B cell (primary cell): ENCODE data around the gene PTPN1. TPM values are rescaled to one million over a fixed set of nuclear protein-coding genes. Genes with fewer than 3 reads are reported as not detected.
A peak's percentile ranks its signal among the peaks of the same experiment; 100 is the strongest.

Source experiments
- ATAC-seq: fragments of 200-7000 bp; cut with Tn5 transposase; one replicate; pipeline ENCODE4 v1.10.0; 2021; ENCODE audit warnings: low read depth, mild to moderate bottlenecking, moderate number of reproducible peaks, moderate library complexity
- CTCF ChIA-PET: fragments of 350-600 bp; sonication (Branson Sonifier 250); formaldehyde crosslinking; loops from one replicate; lab custom pipeline; 2021; ENCODE audit warnings: antibody characterized with exemption, inconsistent platforms; lab: Charles Lee
- POLR2A ChIA-PET: fragments of 350-600 bp; sonication (Branson Sonifier 250); formaldehyde crosslinking; loops from one replicate; lab custom pipeline; 2021; ENCODE audit warnings: antibody characterized with exemption; lab: Charles Lee
- DNase-seq: peaks from one replicate; pipeline ENCODE4 v3.0.0; 2013
- H2AFZ ChIP-seq: 2 replicates; pipeline ENCODE4 v1.6.1; 2012; ENCODE audit warnings: mild to moderate bottlenecking, low read depth, low read length; ENCODE audit not compliant: insufficient read depth, poor library complexity, severe bottlenecking
- H3K27ac ChIP-seq, 2 donors: 1 replicate in 1 of 2; 2 replicates in 1 of 2; pipeline ENCODE4 v1.5.1; 2012 to 2013; ENCODE audit warnings: low read length in 2 of 2, mild to moderate bottlenecking in 2 of 2, moderate library complexity in 1 of 2
- H3K27me3 ChIP-seq, 4 experiments: fragments of 200-600 bp in 1 of 4; sonication (generic) in 1 of 4; replicated peaks in 1 of 4; 1 replicate in 2 of 4; 2 replicates in 2 of 4; pipeline versions ENCODE4 v1.6.1 to v1.7.0; 2013 to 2016; ENCODE audit warnings: low read length in 3 of 4, mild to moderate bottlenecking in 2 of 4, mixed read lengths in 1 of 4, moderate library complexity in 1 of 4; ENCODE audit not compliant: insufficient read depth in 4 of 4, control insufficient read depth in 3 of 4; ENCODE audit errors: control extremely low read depth in 1 of 4
- H3K36me3 ChIP-seq, 2 experiments: replicated peaks in 1 of 2; 1 replicate in 1 of 2; 2 replicates in 1 of 2; pipeline versions ENCODE4 v1.6.1 to v1.7.1; 2013; ENCODE audit warnings: low read length in 1 of 2; ENCODE audit not compliant: insufficient read depth in 2 of 2, control insufficient read depth in 1 of 2; ENCODE audit errors: control extremely low read depth in 1 of 2, extremely low read depth in 1 of 2
- H3K4me1 ChIP-seq, 2 donors: fragments of 200-600 bp in 1 of 2; sonication (generic) in 1 of 2; 1 replicate in 1 of 2; 2 replicates in 1 of 2; pipeline versions ENCODE4 v1.5.1 to v1.6.1; 2013 to 2017; ENCODE audit warnings: low read length in 2 of 2; ENCODE audit not compliant: control insufficient read depth in 2 of 2, insufficient read depth in 2 of 2
- H3K4me2 ChIP-seq: replicated peaks from 2 replicates; pipeline ENCODE3; 2012; ENCODE audit warnings: mild to moderate bottlenecking, low read depth, low read length; ENCODE audit not compliant: poor library complexity, severe bottlenecking
- H3K4me3 ChIP-seq, 5 experiments: fragments of 200-600 bp in 1 of 5; sonication (generic) in 1 of 5; 1 replicate in 3 of 5; 2 replicates in 2 of 5; pipeline versions ENCODE4 v1.5.1 to v1.7.0; 2011 to 2016; ENCODE audit warnings: low read length in 4 of 5, mild to moderate bottlenecking in 4 of 5, low read depth in 2 of 5, control low read depth in 1 of 5, moderate library complexity in 1 of 5; ENCODE audit not compliant: insufficient read depth in 1 of 5; ENCODE audit errors: control extremely low read depth in 1 of 5, extremely low read depth in 1 of 5
- H3K79me2 ChIP-seq: fragments of 200-600 bp; sonication (generic); one replicate; pipeline ENCODE4 v1.6.0; 2016; ENCODE audit warnings: low read length; ENCODE audit not compliant: control insufficient read depth, insufficient read depth
- H3K9ac ChIP-seq: fragments of 200-600 bp; sonication (generic); 2 replicates; pipeline ENCODE4 v1.6.1; 2017; ENCODE audit warnings: mild to moderate bottlenecking, low read length, moderate library complexity
- H3K9me3 ChIP-seq, 3 donors: one replicate each; pipeline versions ENCODE4 v1.6.1 to v1.7.1; 2013; ENCODE audit warnings: low read length in 2 of 3; ENCODE audit not compliant: control insufficient read depth in 2 of 3, insufficient read depth in 1 of 3; ENCODE audit errors: control extremely low read depth in 1 of 3
- H4K20me1 ChIP-seq: 2 replicates; pipeline ENCODE4 v1.6.0; 2012; ENCODE audit warnings: mild to moderate bottlenecking, low read length; ENCODE audit not compliant: insufficient read depth, control insufficient read depth, poor library complexity, severe bottlenecking
- H3K27ac Mint-ChIP-seq: one replicate; pipeline ENCODE4 v1.8.0; 2021; ENCODE audit warnings: mixed read lengths
- H3K27me3 Mint-ChIP-seq: one replicate; pipeline ENCODE4 v1.8.0; 2021; ENCODE audit warnings: mixed read lengths
- H3K4me1 Mint-ChIP-seq: one replicate; pipeline ENCODE4 v1.8.0; 2021; ENCODE audit warnings: mixed read lengths
- H3K4me3 Mint-ChIP-seq: one replicate; pipeline ENCODE4 v1.8.0; 2021; ENCODE audit warnings: mixed read lengths
- H3K9me3 Mint-ChIP-seq: one replicate; pipeline ENCODE4 v1.8.0; 2022; ENCODE audit warnings: mixed read lengths; ENCODE audit not compliant: insufficient read depth
- CTCF ChIP-seq: fragments of 200-600 bp; IDR thresholded peaks from one replicate; pipeline ENCODE4 v1.8.0; 2022; ENCODE audit warnings: antibody characterized with exemption, mild to moderate bottlenecking
- EZH2 ChIP-seq: IDR thresholded peaks from 2 replicates; pipeline ENCODE4 v1.6.1; 2012; ENCODE audit warnings: borderline replicate concordance, low read depth, mild to moderate bottlenecking, moderate library complexity, low read length; ENCODE audit not compliant: insufficient read depth, poor library complexity, severe bottlenecking
- WGBS: methylation state at CpG from one replicate; pipeline ENCODE4 v1.1.5; 2013; ENCODE audit warnings: missing lambda C conversion rate; ENCODE audit not compliant: insufficient coverage; 5-methylcytosine and 5-hydroxymethylcytosine counted together
- intact Hi-C: fragments of 100-400 bp; cut with micrococcal nuclease; formaldehyde crosslinking; loops from one replicate; pipeline ENCODE4 v1.10.0; 2022
- polyA plus RNA-seq: library from polyadenylated mRNA; depleted of rRNA; stranded (reverse); fragments of >200 nt; gene quantifications from 2 replicates; pipeline ENCODE4 v1.2.3, GENCODE V29; 2012
- total RNA-seq, 2 donors: library from RNA; stranded (reverse); fragments of 120-200 nt in 1 of 2; gene quantifications; 1 replicate in 1 of 2; 2 replicates in 1 of 2; pipeline versions ENCODE4 v1.2.3 to v1.2.4, GENCODE V29; 2013 to 2022

The PTPN1 gene
- total and polyA plus RNA-seq, 2 donors (not counting 1 experiment from before 2014, with no cell fraction given) = 77.4 to 134 TPM

GRCh38 chr20:50528129-50528528 lies 17.9 kb downstream of the PTPN1 start:
- peak overlapping the region; percentile 15 for H3K9ac ChIP-seq
- H3K9me3 ChIP-seq = no peaks in the 10 kb centered on the region
- 0% methylated on average over 1 of the region's 6 CpGs for WGBS
- CTCF ChIA-PET = interaction anchor here (1.0 to 1.3 kb wide), 2 partner anchors 42 to 46 kb away, joined by 3 read pairs; no protein-coding TSS in a partner anchor
- no peaks in the 10 kb centered on the region for H3K27me3 Mint-ChIP-seq
- peaks cover 43% of the 10 kb centered on the region for H4K20me1 ChIP-seq
- peak overlapping the region in 1 of 5 experiments; percentile 38 for H3K4me3 ChIP-seq
- ATAC-seq = no peak
- H3K9me3 Mint-ChIP-seq = no peaks in the 10 kb centered on the region
- TF ChIP-seq CTCF (no peak), EZH2 (no peak)
- H3K79me2 ChIP-seq = peaks cover 100% of the 10 kb centered on the region
- DNase-seq = no peak
- peaks cover 87 to 92% of the 10 kb centered on the region in 2 donors for H3K4me1 ChIP-seq
- H3K4me3 Mint-ChIP-seq = no peak overlapping the region
- H3K27ac Mint-ChIP-seq = no peak overlapping the region
- intact Hi-C loops = loop anchor here (1.0 to 2.0 kb wide), 2 partner anchors 9 to 19 kb away; no protein-coding TSS in a partner anchor
- H3K27me3 ChIP-seq = no peaks in the 10 kb centered on the region
- POLR2A ChIA-PET = no interaction called here
- no peak overlapping the region for H2AFZ ChIP-seq
- peaks cover 4 to 25% of the 10 kb centered on the region in 2 experiments for H3K36me3 ChIP-seq
- H3K4me1 Mint-ChIP-seq = peaks cover 43% of the 10 kb centered on the region
- peak overlapping the region; percentile 1 to 69 for H3K27ac ChIP-seq
- peak overlapping the region; percentile 51 for H3K4me2 ChIP-seq

DNA sequence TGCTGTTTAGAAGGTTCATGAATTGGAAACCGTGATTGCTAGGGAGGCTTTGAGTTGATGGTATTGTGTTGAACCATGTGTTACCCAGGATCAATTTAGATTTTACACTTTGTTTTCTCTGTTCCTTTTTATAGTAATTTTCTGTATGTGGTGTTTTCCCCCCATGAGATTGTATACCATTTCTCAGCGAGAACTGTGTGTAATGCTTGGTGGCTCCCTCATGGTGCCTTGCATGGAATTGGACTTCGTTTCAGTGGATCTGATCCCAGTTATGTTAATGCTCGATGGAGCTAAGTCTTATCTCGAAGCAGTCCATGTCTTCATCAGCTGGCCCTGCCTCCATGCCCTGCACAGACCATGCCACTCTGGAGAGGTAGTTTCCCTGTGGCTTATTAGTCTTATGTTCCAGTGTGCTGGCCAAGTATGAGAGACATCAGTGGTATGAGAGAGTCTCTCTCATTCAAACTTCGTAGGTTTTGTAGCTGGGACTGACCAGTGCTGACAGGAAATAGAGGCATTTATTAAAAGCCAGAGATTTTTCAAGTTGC lies 18.7 kb downstream of the PTPN1 start:
- no peaks in the 10 kb centered on the region for H3K27me3 Mint-ChIP-seq
- H3K9me3 Mint-ChIP-seq = no peaks in the 10 kb centered on the region
- ATAC-seq (peak; percentile 25), DNase-seq (no peak)
- Histone ChIP-seq H3K4me1 (peaks cover 81 to 91% of the 10 kb centered on the region in 2 donors), H3K36me3 (peaks cover 4 to 24% of the 10 kb centered on the region in 2 experiments), H3K4me2 (peak overlapping the region; percentile 55), H3K27ac (peak overlapping the region; percentile 35 to 69), H4K20me1 (peaks cover 49% of the 10 kb centered on the region), H3K9ac (peak overlapping the region; percentile 22), H3K4me3 (peak overlapping the region in 1 of 5 experiments; percentile 2), H3K27me3 (no peaks in the 10 kb centered on the region), H3K9me3 (no peaks in the 10 kb centered on the region), H2AFZ (no peak overlapping the region), H3K79me2 (peaks cover 100% of the 10 kb centered on the region)
- no peak for TF ChIP-seq EZH2
- peaks cover 43% of the 10 kb centered on the region for H3K4me1 Mint-ChIP-seq
- peak overlapping the region; percentile 87 for H3K27ac Mint-ChIP-seq
- intact Hi-C loops = loop anchor here (1.0 to 2.0 kb wide), 2 partner anchors 10 to 18 kb away; no protein-coding TSS in a partner anchor
- POLR2A ChIA-PET = no interaction called here
- CTCF ChIA-PET = interaction anchor here (0.6 to 0.8 kb wide), 2 partner anchors 23 to 350 kb away, joined by 3 to 4 read pairs; no protein-coding TSS in a partner anchor
- peak overlapping the region; percentile 83 for H3K4me3 Mint-ChIP-seq
- WGBS = 32% methylated on average over 3 of the region's 6 CpGs
